Mononuclear cell (primary cell): ENCODE data around the gene FAM237B. TPM values are rescaled to one million over a fixed set of nuclear protein-coding genes. Genes with fewer than 3 reads are reported as not detected.
"Not testable (repeated sequence)": the region's sequence is repeated elsewhere in the genome, so short reads cannot be mapped to it uniquely, and the experiment has no call there.

Experiments used
- H3K27me3 ChIP-seq: 2 replicates; pipeline ENCODE4 v1.6.0; 2011; ENCODE audit warnings: low read length, control low read depth; ENCODE audit not compliant: insufficient read depth
- H3K4me1 ChIP-seq: 2 replicates; pipeline ENCODE4 v1.5.1; 2011; ENCODE audit warnings: mild to moderate bottlenecking, low read length, control low read depth; ENCODE audit not compliant: insufficient read depth
- H3K4me3 ChIP-seq: 2 replicates; pipeline ENCODE4 v1.5.1; 2011; ENCODE audit warnings: mild to moderate bottlenecking, low read length, moderate library complexity
- H3K9me3 ChIP-seq: 2 replicates; pipeline ENCODE4 v1.5.1; 2011; ENCODE audit warnings: low read depth, mild to moderate bottlenecking, control low read depth, low read length
- total RNA-seq: library from RNA; depleted of rRNA; stranded (reverse); fragments of >200 nt; gene quantifications from one replicate; pipeline ENCODE4 v1.2.3, GENCODE V29; 2012

FAM237B gene
- total RNA-seq: not detected

DNA sequence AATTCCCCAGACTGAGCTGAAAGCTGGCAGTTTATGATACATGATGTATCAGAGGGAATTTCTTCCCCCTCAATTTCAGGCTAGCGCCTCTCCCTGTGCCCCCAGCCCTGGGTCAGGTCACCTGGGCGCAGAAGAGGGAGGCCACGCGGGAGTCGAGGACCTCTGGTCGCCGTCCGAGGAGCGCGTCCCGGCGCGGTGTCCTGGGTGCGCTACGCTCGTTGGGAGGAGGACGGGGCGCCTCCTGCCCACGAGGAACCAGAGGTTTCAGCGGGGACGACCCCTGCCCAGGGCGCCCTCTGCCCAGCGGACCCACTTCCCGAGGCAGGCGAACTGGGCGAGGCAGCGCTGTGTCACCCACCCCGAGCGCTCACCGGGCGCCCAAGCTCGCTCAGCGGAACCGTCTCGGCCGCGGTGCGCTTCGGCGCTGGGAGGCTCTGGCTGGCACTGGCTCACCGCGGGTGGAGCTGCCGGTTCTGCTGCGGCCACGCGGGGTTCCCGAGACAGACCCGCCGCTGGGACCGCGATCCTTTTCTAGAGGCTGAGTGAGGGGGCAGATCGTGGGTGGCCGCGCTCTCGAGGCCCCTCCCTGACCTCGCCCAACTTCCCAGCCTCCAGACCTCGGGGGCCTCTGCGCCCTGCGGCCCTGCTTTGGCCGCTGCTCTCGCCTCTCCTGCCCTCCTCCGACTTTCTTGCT, at the start of gene FAM237B:
Gene FAM237B (minus strand): TSS at position 504 of the 694 bp plus-strand sequence. CDS start 1,556 bp downstream, outside the sequence.
- Histone ChIP-seq H3K4me1 (peaks cover 10% of the 10 kb centered on the region), H3K9me3 (no peaks in the 10 kb centered on the region), H3K4me3 (no peak within 1 kb of the TSS), H3K27me3 (peaks cover 58% of the 10 kb centered on the region)

DNA sequence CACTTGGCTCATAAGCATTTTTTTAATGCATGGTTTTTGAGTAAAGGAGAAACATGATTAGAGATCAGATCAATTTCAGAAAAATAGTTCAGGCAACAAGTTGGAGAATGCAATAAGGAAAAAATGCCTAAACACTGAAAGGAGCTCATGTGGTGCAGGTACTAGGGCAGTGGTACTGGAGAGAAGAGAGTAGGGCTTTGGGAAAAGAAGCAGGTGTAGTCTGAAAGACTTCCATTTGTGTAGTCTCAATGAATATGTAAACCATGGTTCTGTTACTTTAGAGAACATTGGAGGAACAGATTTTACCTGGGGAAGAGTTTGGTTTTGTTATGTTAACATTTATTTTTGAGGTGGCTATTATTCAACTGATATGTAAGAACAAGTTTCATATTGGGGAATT, 30.9 kb upstream of the FAM237B start:
- Histone ChIP-seq H3K9me3 (no peaks in the 10 kb centered on the region), H3K4me1 (peaks cover 8% of the 10 kb centered on the region), H3K27me3 (no peaks in the 10 kb centered on the region), H3K4me3 (no peak overlapping the region)

DNA sequence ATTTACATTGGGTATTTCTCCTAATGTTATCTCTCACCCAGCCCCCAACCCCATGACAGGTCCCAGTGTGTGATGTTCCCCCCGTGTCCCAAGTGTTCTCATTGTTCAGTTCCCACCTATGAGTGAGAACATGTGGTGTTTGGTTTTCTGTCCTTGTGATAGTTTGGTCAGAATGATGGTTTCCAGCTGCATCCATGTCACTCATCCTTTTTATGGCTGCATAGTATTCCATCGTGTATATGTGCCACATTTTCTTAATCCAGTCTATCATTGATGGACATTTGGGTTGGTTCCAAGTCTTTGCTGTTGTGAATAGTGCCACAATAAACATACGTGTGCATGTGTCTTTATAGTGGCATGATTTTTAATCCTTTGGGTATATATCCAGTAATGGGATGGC, 28.9 kb upstream of the FAM237B start:
- not testable (repeated sequence) for H3K4me3 ChIP-seq, H3K9me3 ChIP-seq, H3K27me3 ChIP-seq
- peaks cover 16% of the 10 kb centered on the region for H3K4me1 ChIP-seq

DNA sequence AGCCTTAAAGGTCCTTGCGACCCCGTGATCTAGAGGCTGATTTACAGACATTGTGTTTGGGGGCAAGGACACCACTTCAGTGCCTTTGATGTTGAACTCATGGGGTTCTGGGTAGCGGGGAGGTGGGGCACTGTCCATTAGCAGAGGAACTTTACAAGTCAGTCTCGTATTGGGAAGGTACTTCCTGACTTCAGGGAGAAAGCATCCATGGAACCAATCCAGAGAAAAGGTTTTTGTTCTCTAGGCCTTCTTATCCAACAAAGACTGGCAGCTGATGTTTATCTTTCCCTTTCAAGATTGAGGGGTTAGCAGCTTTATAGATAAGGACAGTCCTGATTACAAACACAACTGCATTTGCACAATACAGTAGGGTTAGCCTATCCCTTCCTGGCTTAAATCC, 28.2 kb upstream of the FAM237B start:
- Histone ChIP-seq H3K9me3 (no peaks in the 10 kb centered on the region), H3K4me3 (no peak overlapping the region), H3K27me3 (no peaks in the 10 kb centered on the region), H3K4me1 (peaks cover 16% of the 10 kb centered on the region)

DNA sequence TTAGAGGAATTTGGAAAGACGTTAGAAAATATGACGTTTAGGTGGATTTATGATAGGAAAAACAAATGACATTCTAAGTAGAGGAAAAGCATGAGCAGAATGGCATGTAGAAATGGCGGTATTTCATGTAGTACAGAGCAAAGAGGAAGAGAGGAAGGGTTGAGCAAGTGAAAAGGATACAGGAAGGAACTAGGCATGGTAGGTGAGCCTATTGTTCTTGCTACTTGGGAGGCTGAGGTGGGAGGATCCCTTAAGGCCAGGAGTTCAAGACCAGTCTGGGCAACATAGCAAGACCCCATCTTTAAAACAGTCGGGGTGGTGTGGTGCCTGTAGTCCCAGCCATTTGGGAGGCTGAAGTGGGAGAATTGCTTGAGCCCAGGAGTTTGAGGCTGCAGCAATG, 26.7 kb upstream of the FAM237B start:
- no peaks in the 10 kb centered on the region for H3K9me3 ChIP-seq
- H3K4me3 ChIP-seq: no peak overlapping the region
- peaks cover 16% of the 10 kb centered on the region for H3K4me1 ChIP-seq
- H3K27me3 ChIP-seq: no peaks in the 10 kb centered on the region

DNA sequence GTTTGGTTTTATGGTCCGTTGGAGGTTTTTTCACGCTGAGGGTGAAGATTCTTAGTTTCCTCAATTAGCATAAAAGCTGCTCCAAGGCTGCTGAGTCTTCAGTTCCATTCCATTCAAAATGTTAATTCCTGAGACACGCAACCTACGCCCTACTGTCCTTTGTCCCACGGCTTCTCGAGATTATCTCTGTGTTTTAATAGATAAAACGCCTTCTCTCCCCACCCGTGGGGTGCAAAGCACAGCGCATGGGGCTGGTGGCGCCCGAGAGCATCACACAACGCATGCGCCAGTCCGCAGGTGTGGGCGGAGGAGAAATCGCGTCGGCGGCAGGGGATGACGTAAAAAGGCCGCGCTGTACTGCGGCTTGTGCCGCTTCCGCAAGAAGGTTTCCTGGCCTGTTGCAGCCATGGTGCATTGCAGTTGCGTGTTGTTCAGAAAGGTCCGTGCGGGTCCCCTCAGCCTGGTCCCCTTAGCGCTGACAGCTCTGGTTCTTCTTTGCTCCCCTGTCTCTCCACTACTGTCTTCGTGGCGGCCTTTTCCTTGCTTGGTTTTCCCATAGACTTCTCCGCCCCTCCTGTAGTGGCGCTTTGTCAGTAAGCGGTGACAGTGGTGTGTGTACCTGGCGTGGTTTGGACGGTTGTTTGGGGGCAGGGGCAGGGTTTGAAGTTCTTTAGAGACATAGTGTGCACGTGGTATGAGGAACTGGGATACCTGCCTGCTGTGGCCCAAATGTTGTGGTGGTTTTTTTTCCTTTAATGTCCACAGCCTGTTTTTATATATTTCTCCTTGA, 25.4 kb upstream of the FAM237B start, which contains the start of gene GTPBP10:
Gene GTPBP10 (plus strand): TSS at position 381 of the 790 bp plus-strand sequence. CDS start 26 bp downstream, at position 407.
- no peaks in the 10 kb centered on the region for H3K9me3 ChIP-seq
- no peaks in the 10 kb centered on the region for H3K27me3 ChIP-seq
- peak within 1 kb of the TSS; percentile 99 for H3K4me3 ChIP-seq
- H3K4me1 ChIP-seq: peaks cover 16% of the 10 kb centered on the region

DNA sequence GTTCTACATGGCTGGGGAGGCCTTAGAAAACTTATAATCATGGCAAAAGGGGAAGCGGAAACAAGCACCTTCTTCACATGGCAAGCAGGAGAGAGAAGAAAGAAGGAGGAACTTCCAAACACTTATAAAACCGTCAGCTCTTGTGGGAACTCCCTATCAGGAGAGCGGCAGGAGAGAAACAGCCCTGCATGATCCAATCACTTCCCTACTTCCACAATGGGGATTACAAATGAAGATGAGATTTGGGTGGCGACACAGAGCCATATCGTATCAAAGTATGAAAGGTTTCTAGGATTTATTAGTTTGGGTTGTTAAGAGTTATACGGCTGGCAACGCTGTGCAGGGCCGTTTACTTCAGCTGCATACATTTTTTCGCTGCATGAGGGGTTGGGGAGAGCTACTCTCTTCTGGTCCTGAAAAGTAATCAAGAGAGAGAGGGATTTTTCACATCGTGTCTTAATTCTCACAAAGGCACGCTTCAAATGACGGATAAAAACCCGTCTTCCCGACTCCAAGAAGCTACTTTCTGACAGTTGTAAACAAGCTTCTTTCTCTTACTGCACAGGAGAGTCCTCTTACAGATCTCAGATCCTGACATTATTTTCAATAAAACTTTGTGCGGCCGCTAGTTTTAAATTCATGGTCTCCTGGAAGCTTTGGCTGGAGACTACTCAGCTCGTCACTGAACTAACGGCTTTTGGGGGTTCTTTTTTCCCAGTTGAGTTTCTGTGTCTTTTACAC, 24.7 kb upstream of the FAM237B start:
- H3K9me3 ChIP-seq: no peaks in the 10 kb centered on the region

DNA sequence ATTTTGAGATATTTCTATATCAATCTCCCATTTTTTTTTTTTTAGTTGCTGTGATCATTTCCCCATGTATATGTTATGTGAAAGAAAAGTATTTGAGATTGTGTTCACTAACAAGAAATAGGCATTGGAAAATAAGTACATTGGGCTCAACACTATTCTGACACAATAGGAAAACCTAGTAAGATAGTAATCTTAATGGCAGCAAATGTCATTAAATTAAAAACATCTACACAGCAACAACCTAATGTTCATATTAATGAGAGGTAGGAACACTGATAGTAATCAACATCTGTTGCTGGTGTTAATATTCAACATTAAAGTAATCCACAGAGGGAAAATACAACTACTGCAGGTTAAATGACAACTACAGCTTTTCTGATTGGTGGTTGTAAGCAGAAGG, 23.9 kb upstream of the FAM237B start:
- H3K9me3 ChIP-seq: no peaks in the 10 kb centered on the region
- H3K27me3 ChIP-seq: no peaks in the 10 kb centered on the region
- H3K4me3 ChIP-seq: no peak overlapping the region
- H3K4me1 ChIP-seq: peaks cover 16% of the 10 kb centered on the region

More for the DNA sequence above, 24.7 kb upstream of the FAM237B start:
- peak overlapping the region; percentile 99 for H3K4me3 ChIP-seq
- no peaks in the 10 kb centered on the region for H3K27me3 ChIP-seq
- H3K4me1 ChIP-seq: peaks cover 16% of the 10 kb centered on the region

DNA sequence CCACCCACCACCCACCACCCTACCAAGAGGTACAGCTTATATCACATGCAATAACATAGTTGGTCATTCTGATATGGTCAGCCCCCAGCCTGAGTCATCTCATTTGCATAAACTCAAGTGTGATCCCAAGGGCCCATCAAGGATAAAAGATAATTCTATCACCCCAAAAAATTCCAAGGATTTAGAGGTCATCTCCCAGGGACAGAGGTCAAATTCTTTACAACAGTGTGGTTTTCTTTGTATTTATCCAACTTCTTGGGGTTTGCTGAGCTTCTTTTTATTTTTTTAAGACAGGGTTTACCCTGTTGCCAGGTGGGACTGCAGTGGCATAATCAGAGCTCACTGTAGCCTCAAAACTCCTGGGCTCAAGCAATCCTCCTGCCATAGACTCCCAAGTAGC, 16.0 kb upstream of the FAM237B start:
- Histone ChIP-seq H3K27me3 (no peaks in the 10 kb centered on the region), H3K9me3 (no peaks in the 10 kb centered on the region), H3K4me3 (no peak overlapping the region), H3K4me1 (no peaks in the 10 kb centered on the region)

DNA sequence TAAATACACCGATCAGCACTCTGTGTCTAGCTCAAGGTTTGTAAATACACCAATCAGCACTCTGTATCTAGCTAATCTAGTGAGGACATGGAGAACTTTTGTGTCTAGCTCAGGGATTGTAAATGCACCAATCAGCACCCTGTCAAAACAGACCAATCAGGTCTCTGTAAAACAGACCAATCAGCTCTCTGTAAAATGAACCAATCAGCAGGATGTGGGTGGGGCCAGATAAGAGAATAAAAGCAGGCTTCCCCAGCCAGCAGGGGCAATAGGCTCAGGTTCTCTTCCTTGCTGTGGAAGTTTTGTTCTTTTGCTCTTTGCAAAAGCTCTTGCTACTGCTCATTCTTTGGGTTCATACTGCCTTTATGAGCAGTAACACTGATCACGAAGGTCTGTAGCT, 13.8 kb upstream of the FAM237B start:
- H3K4me3 ChIP-seq, H3K27me3 ChIP-seq, H3K9me3 ChIP-seq, H3K4me1 ChIP-seq: not testable (repeated sequence)

DNA sequence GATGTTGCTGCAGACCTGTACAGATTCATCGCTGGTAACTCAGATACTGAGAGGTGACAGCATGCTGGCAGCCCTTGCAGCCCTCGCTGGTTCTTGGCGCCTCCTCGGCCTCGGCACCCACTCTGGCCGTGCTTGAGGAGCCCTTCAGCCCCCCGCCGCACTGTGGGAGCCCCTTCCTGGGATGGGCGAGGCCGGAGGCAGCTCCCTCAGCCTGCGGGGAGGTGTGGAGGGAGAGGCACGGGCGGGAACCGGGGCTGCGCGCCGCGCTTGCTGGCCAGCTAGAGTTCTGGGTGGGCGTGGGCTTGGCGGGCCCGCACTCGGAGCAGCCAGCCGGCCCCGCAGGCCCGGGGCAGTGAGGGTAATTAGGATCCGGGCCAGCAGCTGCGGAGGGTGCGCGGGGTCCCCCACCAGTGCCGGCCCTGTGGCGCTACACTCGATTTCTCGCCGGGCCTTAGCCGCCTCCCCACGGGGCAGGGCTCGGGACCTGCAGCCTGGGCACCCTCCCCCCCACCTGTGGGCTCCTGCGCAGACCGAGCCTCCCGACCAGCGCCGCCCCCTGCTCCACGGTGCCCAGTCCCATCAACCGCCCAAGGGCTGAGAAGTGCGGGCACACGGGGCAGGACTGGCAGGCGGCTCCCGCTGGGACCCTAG, 13.2 kb upstream of the FAM237B start:
- Histone ChIP-seq H3K4me1 (no peaks in the 10 kb centered on the region), H3K4me3 (no peak overlapping the region), H3K27me3 (no peaks in the 10 kb centered on the region), H3K9me3 (no peaks in the 10 kb centered on the region)

DNA sequence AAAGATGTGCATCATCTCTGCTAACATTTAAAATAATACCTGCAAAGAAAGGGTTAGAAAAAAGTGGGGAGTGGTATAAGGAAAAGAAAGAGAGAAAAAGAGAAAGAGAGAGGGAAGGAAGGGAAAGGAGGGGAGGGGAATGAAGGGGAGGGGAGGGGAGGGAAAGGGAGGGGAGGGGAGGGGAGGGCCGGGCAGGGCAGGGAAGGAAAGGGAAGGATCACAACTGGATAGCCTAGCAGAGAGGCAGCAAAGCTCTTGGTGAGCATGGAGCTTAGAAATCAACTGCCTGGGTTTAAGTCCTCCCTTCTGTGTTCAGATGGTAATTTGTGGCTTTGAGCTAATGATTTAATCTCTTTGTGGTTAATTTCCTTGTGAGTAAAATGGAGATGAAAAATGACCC, 5.4 kb upstream of the FAM237B start:
- H3K9me3 ChIP-seq: no peaks in the 10 kb centered on the region
- no peak overlapping the region for H3K4me3 ChIP-seq
- H3K27me3 ChIP-seq: peaks cover 27% of the 10 kb centered on the region
- H3K4me1 ChIP-seq: no peaks in the 10 kb centered on the region

DNA sequence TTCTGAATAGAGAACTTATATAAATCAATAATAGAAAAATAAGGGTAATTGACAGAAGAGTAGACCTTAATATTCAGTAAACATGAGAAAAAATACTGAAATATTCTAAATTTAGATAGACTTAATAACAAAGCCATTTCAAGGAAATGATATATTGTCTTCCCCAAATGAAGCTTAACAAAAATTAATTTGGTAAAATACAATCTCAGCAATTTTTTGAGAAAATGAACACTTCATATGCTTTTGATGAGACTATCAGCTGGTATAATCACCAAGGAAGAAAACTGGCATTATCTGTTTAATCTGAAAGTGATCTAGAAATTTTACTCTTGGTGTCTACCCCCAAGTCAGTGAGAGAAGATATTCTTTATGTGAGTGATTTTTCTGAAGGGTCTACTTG, 1.7 kb upstream of the FAM237B start:
- Histone ChIP-seq H3K27me3 (peaks cover 53% of the 10 kb centered on the region), H3K4me1 (peaks cover 10% of the 10 kb centered on the region), H3K9me3 (no peaks in the 10 kb centered on the region), H3K4me3 (no peak overlapping the region)

DNA sequence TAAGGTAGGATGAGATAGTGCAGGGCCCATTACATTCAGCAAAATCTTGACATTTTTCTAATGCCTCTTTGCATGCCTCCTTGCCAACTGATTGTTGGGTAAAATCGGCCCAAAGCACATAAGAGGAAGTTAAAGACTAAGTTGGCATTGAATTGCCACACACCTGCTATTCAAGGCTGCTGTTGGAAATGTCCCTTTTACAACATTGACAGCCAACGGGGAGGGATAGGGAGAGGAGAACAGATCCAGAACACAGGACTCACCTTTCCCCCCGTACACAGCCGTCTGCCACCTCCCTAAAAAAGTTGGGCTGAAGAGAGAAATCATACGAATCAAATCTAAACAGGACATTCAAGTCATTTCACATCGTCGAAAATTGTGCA, 695 bp downstream of the FAM237B start:
- Histone ChIP-seq H3K9me3 (no peaks in the 10 kb centered on the region), H3K4me3 (no peak overlapping the region), H3K27me3 (peaks cover 58% of the 10 kb centered on the region), H3K4me1 (peaks cover 10% of the 10 kb centered on the region)

DNA sequence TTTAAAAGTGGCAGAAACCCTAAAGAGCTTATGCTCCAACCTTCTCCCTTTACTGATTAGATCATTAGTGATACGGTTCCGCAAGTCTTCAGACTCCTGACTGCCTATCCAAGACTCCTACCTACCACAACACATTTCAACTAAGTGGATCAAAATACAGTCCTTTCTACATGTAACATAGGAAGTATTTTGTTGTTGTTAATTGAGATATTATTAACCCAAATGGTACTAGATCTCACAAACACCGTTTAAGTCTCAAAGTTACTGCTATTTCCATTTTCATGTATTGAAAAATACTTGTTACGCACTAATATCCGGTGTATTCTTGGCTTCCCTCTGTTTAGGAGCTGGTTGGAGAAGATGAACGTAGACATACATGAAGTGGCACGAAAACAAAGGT, 1.1 kb downstream of the FAM237B start:
- peaks cover 10% of the 10 kb centered on the region for H3K4me1 ChIP-seq
- H3K27me3 ChIP-seq: peaks cover 58% of the 10 kb centered on the region
- no peak overlapping the region for H3K4me3 ChIP-seq
- no peaks in the 10 kb centered on the region for H3K9me3 ChIP-seq
